ENCODE data around the gene FGF6.

- TF ChIP-seq POLR2A (IDR thresholded peaks at IDR 0.05) (no peak), CTCF (IDR thresholded peaks at IDR 0.05) (no peak), POLR2AphosphoS5 (IDR thresholded peaks at IDR 0.05) (no peak)
Observed at GRCh38 chr12:4486980-4487379, 41.4 kb upstream of the FGF6 start.
